GM21737 (cell line): ENCODE results near the gene ABCG1.
"Not testable (repeated sequence)": the region's sequence is repeated elsewhere in the genome, so short reads cannot be mapped to it uniquely, and the experiment has no call there.

ENCODE experiments used
- ATAC-seq: cut with Tn5 transposase; IDR thresholded peaks from one replicate; pipeline ENCODE4 v1.9.1; 2021; ENCODE audit warnings: mild to moderate bottlenecking, moderate library complexity; ENCODE audit not compliant: unreplicated experiment

The ABCG1 gene

GRCh38 chr21:42287193-42288083 is 68.5 kb downstream of the ABCG1 start:
- ATAC-seq = no peak

DNA sequence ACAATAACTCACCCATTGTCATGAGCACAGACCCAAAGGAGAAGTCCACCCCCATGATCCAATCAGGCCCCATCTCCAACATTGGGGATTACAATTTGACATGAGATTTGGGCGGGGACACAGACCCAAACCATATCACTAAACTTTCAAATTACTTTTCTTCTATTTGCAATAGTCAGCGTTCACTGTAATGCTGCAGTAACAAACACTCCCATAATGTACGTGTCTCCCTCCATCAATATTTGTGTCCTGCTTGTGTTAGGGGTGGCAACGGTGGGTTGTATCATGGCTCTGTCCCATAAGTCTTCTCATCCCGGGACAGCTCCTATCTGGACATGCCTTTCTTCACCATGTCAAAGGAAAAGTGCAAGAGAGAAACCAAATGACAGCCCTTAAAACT is 70.0 kb downstream of the ABCG1 start:
- no peak for ATAC-seq

GRCh38 chr21:42289926-42290325 is 71.0 kb downstream of the ABCG1 start:
- no peak for ATAC-seq

- no peak for ATAC-seq
Measured at GRCh38 chr21:42290505-42290904, 71.6 kb downstream of the ABCG1 start.

GRCh38 chr21:42291003-42291750 is 72.2 kb downstream of the ABCG1 start:
- no peak for ATAC-seq

- no peak for ATAC-seq
Measured at GRCh38 chr21:42291751-42292562, 73.0 kb downstream of the ABCG1 start.

DNA sequence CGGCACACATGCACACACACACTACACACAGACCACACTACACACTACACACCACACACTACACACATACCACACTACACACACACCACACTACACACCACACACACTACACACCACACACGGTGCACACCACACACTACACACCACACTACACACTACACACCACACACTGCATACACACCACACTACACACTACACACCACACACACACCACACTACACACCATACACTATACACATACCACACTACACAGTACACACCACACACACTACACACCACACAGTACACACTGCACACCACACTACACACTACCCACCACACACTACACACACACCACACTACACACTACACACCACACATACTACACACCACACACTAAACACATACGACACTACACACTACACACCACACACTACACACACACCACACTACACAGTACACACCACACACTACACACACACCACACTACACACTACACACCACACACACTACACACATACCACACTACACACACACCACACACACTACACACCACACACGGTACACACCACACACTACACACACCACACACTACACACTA is 73.7 kb downstream of the ABCG1 start:
- not testable (repeated sequence) for ATAC-seq

DNA sequence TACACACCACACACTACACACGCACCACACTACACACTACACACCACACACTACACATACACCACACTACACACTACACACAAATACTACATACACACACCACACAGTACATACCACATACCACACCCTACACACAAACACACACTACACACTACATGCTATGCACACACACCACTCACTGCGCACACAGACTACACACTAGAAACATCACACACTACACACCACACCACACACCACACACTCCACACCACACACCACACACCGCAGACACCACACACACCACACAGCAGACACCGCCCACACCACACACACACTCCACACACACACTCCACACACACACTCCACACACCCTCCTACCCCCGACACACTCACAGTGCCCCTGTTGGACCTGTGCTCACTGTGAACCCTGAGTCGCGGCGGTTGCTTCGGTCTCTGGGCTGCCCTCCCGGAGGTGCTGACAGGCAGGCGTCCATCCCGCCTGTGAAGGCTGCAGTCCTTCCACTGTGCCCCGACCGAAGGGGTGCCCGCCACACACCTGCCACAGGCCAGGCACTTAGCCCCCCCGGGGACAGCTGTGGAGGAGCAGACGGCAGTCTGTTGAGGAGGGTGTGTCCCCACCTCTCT is 74.8 kb downstream of the ABCG1 start:
- no peak for ATAC-seq

DNA sequence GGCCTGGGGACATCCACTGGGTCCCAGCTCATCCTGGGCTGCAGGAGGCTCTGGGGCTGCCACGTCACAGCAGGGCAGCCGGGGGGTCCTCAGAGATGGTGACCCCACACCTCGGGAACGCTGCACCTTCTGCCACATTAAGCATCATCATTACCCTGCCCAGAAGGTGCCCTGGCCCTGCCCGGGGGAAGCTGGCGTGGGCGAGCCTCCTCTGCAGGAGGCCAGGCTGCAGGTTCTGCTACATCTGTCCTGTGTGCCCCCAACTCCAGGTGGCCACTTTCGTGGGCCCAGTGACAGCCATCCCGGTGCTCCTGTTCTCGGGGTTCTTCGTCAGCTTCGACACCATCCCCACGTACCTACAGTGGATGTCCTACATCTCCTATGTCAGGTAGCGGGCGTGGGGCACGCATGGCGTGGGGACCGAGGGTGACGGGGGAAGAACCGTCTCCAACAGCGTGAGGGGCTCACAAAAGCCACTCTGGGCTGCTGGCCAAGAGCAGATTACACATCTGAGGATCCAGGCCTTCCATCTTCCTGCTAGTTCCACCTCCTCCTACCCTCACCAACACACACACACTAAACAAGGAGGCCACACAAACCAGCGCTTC is 75.4 kb downstream of the ABCG1 start:
- ATAC-seq = no peak

DNA sequence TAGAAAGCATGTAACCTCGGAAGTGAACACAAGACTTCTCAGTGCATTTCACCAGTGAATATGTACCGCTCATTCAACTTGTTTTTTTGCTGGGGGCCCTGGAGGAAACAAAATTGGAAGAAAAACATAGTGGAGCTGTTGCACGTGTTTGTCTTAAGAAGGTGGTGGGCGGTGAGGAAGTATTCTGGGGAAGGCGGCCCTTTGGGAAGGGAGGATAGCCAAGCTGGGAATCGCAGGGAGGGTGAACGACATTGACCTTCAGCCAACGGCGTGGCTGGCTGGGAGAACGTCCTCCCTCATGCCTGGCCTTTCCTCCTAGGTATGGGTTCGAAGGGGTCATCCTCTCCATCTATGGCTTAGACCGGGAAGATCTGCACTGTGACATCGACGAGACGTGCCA is 76.9 kb downstream of the ABCG1 start:
- ATAC-seq = no peak

DNA sequence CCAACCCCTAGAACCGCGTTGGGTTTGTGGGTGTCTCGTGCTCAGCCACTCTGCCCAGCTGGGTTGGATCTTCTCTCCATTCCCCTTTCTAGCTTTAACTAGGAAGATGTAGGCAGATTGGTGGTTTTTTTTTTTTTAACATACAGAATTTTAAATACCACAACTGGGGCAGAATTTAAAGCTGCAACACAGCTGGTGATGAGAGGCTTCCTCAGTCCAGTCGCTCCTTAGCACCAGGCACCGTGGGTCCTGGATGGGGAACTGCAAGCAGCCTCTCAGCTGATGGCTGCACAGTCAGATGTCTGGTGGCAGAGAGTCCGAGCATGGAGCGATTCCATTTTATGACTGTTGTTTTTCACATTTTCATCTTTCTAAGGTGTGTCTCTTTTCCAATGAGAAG is 77.6 kb downstream of the ABCG1 start:
- ATAC-seq = no peak

GRCh38 chr21:42297377-42297776 is 78.4 kb downstream of the ABCG1 start:
- no peak for ATAC-seq

DNA sequence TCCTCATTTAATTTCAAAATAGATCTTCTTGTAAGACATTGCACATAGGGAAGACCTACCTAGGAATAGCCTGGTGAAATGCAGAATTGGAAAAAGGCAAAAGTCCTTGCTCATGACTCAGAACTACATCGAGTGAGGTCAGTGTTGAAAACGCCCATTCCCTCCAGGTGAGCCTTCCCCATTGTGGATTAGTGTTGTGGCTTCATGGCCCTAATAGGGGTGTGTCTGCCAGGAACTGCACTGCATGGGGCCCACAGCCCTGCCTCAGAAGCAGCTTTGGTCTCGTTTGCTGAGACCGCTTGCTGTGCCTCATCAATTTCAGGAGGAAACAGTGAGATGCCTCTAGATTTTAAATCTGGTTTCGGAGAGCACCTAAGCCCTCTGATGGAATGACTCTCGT is 79.3 kb downstream of the ABCG1 start:
- no peak for ATAC-seq

DNA sequence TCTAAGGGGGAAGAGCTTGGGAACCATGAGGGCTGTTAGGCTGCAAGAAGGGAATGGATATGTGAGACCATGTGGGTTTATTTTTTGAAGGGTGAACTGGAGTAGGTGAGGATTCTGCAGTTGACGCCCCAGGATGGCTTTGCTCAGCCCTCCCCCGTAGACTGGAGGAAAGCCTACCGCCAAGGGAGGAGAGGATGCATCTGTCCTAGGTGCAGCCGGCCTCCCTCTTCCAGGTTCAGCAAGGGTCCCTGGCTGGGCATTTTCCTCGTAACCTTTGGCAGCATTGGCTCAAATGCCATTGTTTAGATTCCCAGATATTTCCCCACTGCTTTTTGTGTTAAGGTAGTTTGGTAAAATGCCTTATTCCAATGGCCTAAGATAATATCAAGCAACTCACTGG is 79.7 kb downstream of the ABCG1 start:
- no peak for ATAC-seq

- no peak for ATAC-seq
Measured at GRCh38 chr21:42299324-42300044, 80.5 kb downstream of the ABCG1 start.

- ATAC-seq = no peak
Measured at GRCh38 chr21:42300045-42300583, 81.2 kb downstream of the ABCG1 start.

DNA sequence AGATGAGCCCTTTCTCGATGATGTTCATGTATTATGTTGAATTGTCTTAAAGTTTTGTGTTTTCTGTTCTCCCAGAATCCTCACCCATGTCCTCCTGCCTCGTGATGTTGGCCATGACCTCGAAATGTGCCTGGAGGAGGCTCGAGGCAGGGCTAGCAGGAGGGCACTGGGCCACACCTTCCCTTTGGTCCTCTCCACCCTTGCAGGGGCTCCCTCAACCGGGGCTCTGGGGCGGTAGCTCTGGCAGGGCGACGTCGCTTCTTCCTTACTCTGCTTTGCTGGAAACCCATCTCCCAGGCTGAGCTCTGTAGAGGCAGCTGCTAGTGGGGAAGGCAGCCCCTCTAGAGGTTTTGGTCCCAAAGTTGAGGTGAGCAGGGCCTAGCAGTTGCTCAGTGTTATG is 82.0 kb downstream of the ABCG1 start:
- ATAC-seq = no peak

DNA sequence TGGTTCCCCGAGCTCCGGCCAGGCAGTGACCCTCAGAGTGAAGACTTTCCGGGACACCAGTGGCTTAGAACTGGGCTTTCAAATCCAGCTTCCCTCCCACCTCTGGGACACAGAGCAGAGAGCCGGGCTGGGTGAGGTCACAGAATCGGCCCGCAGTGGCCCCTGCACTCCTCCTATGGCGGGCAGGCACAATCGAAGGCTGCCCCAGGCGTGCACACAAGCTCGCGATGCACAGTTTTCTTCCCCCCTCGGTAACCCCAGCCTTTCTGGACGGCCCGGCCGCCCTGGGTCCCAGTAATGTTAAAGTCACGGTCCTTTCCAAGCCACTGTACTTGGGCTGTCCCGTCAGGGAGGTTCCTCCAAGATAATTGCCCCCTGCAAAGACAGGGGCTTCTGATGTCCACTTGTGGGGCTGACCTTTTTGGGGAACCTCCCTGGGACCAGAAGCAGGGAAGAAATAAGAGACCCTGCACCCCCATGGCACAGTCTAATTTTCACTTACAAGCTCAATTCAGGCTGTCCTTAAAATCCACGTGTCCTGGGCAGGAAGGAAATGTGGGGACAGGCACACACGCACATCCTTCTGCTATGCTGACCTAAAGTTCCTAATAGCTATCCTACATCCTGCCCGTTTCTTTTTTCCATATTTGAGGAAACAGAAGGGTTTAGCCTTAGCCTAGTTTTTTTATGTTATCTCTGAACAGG is 82.6 kb downstream of the ABCG1 start:
- no peak for ATAC-seq
